ENCODE measurements around the gene LTA.

- TF ChIP-seq, protein P1, sequence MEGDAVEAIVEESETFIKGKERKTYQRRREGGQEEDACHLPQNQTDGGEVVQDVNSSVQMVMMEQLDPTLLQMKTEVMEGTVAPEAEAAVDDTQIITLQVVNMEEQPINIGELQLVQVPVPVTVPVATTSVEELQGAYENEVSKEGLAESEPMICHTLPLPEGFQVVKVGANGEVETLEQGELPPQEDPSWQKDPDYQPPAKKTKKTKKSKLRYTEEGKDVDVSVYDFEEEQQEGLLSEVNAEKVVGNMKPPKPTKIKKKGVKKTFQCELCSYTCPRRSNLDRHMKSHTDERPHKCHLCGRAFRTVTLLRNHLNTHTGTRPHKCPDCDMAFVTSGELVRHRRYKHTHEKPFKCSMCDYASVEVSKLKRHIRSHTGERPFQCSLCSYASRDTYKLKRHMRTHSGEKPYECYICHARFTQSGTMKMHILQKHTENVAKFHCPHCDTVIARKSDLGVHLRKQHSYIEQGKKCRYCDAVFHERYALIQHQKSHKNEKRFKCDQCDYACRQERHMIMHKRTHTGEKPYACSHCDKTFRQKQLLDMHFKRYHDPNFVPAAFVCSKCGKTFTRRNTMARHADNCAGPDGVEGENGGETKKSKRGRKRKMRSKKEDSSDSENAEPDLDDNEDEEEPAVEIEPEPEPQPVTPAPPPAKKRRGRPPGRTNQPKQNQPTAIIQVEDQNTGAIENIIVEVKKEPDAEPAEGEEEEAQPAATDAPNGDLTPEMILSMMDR (IDR thresholded peaks at IDR 0.05) = no peak
- no peak for TF ChIP-seq POLR2A (IDR thresholded peaks at IDR 0.05)
Measured at GRCh38 chr6:31581434-31582229, 9.5 kb downstream of the LTA start.
